ENCODE results near the gene NEB.

The NEB gene

DNA sequence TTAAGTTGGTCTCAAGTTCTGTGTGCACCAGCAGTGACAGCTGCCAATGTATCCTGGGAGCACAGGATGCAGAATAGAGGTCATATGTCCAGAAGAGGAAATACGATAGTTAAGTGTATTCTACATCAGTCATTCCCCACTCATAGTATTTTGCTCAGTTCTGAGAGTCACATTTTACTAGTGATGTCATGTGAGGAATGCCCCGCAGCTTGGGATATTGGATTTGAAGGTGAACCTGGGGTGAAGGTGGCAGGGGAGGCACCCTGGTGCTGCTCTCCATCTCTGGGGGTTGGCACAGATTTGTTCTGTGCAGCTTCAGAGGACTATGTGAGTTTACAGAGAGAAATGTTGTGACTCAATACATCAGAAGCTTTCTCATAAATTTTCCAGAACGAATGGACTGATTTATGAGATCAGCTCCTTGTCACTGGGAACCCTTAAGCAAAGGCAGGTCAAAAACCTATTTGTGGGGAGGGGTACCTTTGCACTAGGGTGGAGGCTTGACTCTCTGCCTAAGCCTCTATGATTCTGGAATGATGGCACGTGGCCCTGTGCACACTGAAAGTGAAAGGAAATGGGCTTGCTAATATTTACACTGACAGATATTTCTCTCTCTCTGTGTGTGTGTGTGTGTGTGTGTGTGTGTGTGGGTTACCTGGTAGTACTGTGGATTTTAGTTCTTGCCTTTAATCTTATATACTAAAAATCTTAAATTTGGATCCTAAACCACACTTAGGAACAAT lies 95.9 kb downstream of the NEB start:
- TF ChIP-seq POLR2A (IDR thresholded peaks at IDR 0.05; ENCODE audit: low read depth, low read length): no peak
- DNase-seq (ENCODE audit: insufficient read length, low spot score) (no peak), FAIRE-seq (no peak)

GRCh38 chr2:151637271-151637781 lies 97.0 kb downstream of the NEB start:
- DNase-seq (ENCODE audit: insufficient read length, low spot score) (no peak), FAIRE-seq (no peak)

GRCh38 chr2:151634736-151635467 lies 99.4 kb downstream of the NEB start:
- no peak for FAIRE-seq
- no peak for DNase-seq (ENCODE audit: insufficient read length, low spot score)
- no peak for TF ChIP-seq POLR2A (IDR thresholded peaks at IDR 0.05; ENCODE audit: low read depth, low read length)

More at GRCh38 chr2:151637271-151637781, 97.0 kb downstream of the NEB start:
- TF ChIP-seq POLR2A (IDR thresholded peaks at IDR 0.05; ENCODE audit: low read depth, low read length): no peak

DNA sequence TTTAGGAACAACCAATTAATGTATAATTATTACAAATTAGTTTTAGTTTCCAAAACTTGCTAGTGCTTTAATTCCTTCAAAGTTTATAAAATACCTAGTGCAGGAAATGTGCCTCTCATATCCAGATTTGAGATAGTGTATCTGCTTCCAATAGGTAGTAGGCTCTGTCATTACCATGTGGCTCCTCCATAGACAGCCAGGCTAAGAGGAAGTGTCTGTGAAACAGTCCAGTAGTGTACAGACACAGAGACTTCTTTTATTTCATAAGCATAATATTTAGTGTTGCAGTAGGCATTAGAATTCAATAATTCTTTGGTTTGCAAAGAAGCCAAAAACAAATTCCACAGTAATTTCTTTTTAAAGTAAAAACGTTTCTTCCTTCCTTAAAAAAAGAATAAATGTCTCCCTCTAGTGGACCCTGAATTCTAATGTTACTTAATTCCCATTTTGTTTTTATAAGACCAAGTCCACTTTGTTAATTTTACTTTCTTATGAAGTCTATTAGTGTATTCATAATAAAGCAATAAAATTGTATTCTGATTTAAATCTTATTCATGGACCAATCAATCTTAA lies 101.2 kb downstream of the NEB start:
- no peak for FAIRE-seq
- no peak for TF ChIP-seq POLR2A (IDR thresholded peaks at IDR 0.05; ENCODE audit: low read depth, low read length)
- no peak for DNase-seq (ENCODE audit: insufficient read length, low spot score)

DNA sequence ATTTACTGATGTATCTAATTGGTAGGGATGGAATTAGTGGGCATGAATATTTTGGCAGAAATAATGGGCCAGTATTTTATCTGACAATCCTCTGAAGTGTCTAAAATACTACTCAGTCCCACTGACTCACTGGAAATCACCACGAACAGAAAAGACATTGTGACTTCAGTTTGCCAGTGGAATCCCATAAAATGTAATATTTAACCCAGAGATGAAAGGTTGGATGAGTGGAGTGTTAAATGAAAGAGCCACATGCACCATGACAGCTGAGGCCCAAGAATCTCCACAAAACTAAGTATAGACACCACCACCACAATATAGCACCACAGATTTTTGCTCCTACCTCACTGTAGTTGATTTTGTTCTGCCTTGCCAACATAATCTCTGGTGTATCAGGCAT lies 103.9 kb downstream of the NEB start:
- FAIRE-seq (no peak), DNase-seq (ENCODE audit: insufficient read length, low spot score) (no peak)
- TF ChIP-seq POLR2A (IDR thresholded peaks at IDR 0.05; ENCODE audit: low read depth, low read length): no peak

DNA sequence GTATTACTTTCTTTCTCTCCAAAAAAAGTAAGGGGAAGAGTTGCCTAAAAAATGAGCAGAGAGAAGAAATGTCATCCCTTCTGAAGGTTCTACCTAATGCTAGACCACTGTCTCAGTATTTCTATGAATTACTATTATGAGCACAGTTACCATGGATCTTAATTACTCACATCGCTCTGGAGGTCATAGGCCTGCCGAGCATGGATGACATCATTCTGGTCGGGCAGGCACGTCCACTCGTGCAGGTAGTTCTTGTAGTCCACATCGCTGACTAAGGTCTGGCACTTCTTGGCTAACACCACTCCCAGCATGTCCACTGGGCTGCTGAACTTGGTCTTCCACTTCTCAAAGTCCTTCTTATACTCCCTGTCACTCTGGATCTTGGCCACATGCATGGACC lies 106.9 kb downstream of the NEB start:
- DNase-seq (ENCODE audit: insufficient read length, low spot score) (no peak), FAIRE-seq (no peak)
- no peak for TF ChIP-seq POLR2A (IDR thresholded peaks at IDR 0.05; ENCODE audit: low read depth, low read length)

DNA sequence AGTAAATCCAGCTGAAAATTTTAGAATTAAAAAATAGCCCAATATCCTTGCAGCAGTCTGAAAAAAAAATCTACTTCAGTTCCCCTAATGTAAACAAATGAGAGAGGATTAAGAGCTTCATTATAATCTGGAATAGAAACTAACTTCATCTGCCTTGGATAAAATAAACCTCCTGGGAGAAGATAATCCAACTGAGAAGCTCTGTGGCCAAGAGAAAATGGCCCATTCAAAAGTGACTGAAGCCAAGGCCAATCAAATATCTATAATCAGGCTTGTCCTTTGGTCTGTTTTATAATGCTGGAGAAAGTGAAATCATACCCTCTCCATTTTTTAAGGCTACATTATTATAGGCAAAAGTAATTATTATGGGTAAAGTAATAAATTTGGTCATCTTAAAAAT lies 110.0 kb downstream of the NEB start:
- no peak for TF ChIP-seq POLR2A (IDR thresholded peaks at IDR 0.05; ENCODE audit: low read depth, low read length)
- DNase-seq (ENCODE audit: insufficient read length, low spot score) (no peak), FAIRE-seq (no peak)

GRCh38 chr2:151623631-151624030 lies 110.6 kb downstream of the NEB start:
- FAIRE-seq (no peak), DNase-seq (ENCODE audit: insufficient read length, low spot score) (no peak)
- TF ChIP-seq POLR2A (IDR thresholded peaks at IDR 0.05; ENCODE audit: low read depth, low read length): no peak

GRCh38 chr2:151620761-151621160 lies 113.5 kb downstream of the NEB start:
- no peak for FAIRE-seq

DNA sequence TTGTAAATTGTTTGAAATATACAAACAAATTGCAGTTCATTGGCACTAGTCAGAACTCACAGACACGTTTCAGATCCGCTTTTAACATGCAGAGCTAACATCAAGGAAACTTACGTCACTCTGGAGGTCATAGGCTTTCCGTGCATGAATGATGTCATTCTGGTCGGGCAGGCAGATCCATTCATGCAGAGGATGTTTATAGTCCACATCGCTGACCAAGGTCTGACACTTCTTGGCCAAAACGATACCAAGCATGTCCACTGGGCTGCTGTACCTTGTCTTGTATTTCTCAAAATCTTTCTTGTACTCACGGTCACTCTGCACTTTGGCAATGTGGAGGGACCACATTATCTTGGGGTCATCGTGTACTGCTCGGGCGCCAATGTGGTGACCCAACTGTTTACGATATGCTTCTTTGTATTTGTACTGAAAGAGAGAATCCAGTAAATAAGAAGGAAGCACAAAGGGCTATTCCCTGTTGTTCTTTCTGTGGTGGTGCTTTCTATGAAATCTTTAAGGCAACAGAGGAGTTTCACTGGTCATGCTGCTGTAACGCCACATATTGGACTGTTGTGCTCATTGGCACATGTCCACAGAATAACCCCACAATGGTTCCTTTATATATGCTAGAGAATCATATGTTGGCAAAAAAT lies 114.8 kb downstream of the NEB start:
- DNase-seq (ENCODE audit: insufficient read length, low spot score) (no peak), FAIRE-seq (no peak)
- TF ChIP-seq POLR2A (IDR thresholded peaks at IDR 0.05; ENCODE audit: low read depth, low read length): no peak

More at GRCh38 chr2:151620761-151621160, 113.5 kb downstream of the NEB start:
- no peak for DNase-seq (ENCODE audit: insufficient read length, low spot score)
- TF ChIP-seq POLR2A (IDR thresholded peaks at IDR 0.05; ENCODE audit: low read depth, low read length): no peak

DNA sequence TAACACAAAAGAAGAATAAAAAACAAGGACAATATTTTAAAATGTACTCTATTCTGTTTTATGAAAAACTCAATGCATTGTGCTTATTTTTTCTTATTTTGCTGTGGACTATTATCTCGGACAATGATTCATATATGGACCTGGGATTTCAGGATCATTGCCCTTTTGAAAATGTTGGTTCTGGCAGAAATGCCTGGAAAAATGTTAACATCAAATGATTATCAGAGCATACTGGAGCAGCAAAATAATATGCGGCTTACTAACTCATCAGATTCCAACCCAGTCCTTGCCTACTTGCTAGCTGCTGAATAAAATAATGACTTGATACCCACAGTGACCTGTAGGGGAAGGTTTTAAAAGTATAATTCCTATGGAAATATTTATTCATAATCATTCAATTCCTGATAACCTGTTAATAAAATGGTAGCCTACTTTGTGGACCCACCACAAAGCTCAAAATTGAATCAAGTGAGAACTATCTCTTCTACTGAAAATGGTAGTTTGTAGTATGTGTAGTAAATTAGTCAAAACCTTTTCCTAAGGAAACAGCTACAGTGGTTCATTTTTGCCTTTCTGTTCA lies 117.4 kb downstream of the NEB start:
- FAIRE-seq: no peak
- TF ChIP-seq POLR2A (IDR thresholded peaks at IDR 0.05; ENCODE audit: low read depth, low read length): no peak
- DNase-seq (ENCODE audit: insufficient read length, low spot score): no peak

GRCh38 chr2:151614606-151615306 lies 119.5 kb downstream of the NEB start:
- FAIRE-seq: no peak

DNA sequence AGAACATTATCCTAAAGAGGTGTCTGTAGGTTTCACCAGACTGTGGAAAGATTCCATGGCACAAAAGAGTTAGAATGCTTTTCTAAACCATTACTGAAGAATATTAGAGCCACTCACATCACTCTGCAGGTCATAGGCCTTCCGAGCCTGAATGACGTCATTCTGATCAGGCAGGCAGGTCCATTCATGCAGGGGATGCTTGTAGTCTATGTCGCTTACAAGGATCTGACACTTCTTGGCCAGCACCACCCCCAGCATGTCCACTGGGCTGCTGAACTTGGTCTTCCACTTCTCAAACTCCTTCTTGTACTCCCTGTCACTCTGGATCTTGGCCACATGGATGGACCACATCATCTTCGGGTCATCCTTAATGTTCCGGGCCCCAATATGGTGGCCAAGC lies 120.1 kb downstream of the NEB start:
- DNase-seq (ENCODE audit: insufficient read length, low spot score) (no peak), FAIRE-seq (no peak)
- TF ChIP-seq POLR2A (IDR thresholded peaks at IDR 0.05; ENCODE audit: low read depth, low read length): no peak

More at GRCh38 chr2:151614606-151615306, 119.5 kb downstream of the NEB start:
- DNase-seq (ENCODE audit: insufficient read length, low spot score): no peak
- TF ChIP-seq POLR2A (IDR thresholded peaks at IDR 0.05; ENCODE audit: low read depth, low read length): no peak

All from H54 (cell line).